SK-N-MC (cell line): ENCODE measurements around the gene CLASRP.

Source experiments
- EZH2 ChIP-seq: fragments of 200-600 bp; sonication (generic); IDR thresholded peaks from one replicate; pipeline ENCODE4 v1.6.1; 2017; ENCODE audit warnings: antibody characterized with exemption
- FOXP2 ChIP-seq: optimal IDR thresholded peaks from 2 replicates; pipeline ENCODE3; 2011; ENCODE audit warnings: mild to moderate bottlenecking, moderate library complexity; ENCODE audit not compliant: insufficient read depth; ENCODE audit errors: extremely low read length, control extremely low read depth

DNA sequence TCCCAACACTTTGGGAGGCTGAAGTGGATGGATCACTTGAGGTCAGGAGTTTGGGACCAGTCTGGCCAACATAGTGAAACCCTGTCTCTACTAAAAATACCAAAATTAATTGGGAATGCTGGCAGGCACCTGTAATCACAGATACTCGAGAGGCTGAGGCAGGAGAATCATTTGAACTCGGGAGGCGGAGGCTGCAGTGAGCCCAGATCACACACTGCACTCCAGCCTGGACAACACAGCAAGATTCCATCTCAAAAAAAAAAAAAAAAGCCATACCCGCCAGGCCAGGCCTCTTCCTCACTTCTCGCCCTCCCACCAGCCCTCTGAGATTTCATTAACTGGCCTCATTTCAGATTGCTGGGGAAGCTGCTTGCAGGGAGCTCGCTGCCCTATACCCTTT lies 45.3 kb upstream of the CLASRP start:
- TF ChIP-seq EZH2, result no peak
- no peak for TF ChIP-seq FOXP2
